ENCODE data around the gene PRTN3. TPM values are rescaled to one million over a fixed set of nuclear protein-coding genes. Genes with fewer than 3 reads are reported as not detected.

Gene PRTN3
- total RNA-seq, 1 experiment from 2014 or later: not detected

DNA sequence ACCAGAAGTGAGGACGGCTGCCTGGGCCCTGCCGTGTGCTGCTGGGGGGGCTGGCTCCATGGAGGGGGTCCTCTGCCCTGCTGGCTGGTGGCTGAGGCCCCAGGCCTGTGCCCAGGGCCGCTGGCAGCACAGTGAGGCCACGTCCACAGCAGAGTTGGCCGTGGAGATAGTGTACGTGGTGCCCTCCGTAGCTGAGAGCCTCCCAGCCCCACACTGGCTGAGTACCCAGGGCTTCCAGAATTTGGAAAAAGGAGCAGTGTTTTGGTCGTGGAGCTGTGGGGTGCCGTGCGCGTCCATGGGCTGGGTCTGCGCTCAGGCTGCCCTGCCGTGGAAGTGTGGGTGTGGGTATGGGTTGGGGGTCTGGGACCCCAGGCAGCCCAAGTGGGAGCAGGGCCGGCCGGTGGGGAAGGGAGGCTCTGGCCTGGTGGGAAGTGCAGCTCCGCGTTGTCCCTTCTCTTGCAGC lies 37.7 kb upstream of the PRTN3 start:
- no peak for DNase-seq (ENCODE audit: low read depth)

- no peak for DNase-seq (ENCODE audit: low read depth)
These were observed 36.9 kb upstream of the PRTN3 start for GRCh38 chr19:803686-804418.

- DNase-seq (ENCODE audit: low read depth): no peak
These were observed 36.2 kb upstream of the PRTN3 start for GRCh38 chr19:804419-805165.

- no peak for DNase-seq (ENCODE audit: low read depth)
These were observed 35.6 kb upstream of the PRTN3 start for GRCh38 chr19:805166-805551.

GRCh38 chr19:805600-806550 lies 34.9 kb upstream of the PRTN3 start:
- DNase-seq (ENCODE audit: low read depth): no peak

GRCh38 chr19:806815-807421 lies 33.9 kb upstream of the PRTN3 start:
- no peak for DNase-seq (ENCODE audit: low read depth)

GRCh38 chr19:807627-808422 lies 33.0 kb upstream of the PRTN3 start:
- no peak for DNase-seq (ENCODE audit: low read depth)

DNA sequence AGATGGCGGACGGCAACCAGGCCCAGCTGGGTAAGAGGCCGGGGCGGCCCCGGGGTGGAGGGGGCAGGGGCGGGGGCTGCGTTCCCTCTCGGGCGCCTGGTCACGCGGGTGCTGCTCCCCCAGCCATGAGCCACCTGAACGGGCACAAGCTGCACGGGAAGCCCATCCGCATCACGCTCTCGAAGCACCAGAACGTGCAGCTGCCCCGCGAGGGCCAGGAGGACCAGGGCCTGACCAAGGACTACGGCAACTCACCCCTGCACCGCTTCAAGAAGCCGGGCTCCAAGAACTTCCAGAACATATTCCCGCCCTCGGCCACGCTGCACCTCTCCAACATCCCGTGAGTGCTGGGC lies 32.4 kb upstream of the PRTN3 start:
- DNase-seq (ENCODE audit: low read depth): no peak

- DNase-seq (ENCODE audit: low read depth): no peak
These were observed 30.5 kb upstream of the PRTN3 start for GRCh38 chr19:810077-810855.

DNA sequence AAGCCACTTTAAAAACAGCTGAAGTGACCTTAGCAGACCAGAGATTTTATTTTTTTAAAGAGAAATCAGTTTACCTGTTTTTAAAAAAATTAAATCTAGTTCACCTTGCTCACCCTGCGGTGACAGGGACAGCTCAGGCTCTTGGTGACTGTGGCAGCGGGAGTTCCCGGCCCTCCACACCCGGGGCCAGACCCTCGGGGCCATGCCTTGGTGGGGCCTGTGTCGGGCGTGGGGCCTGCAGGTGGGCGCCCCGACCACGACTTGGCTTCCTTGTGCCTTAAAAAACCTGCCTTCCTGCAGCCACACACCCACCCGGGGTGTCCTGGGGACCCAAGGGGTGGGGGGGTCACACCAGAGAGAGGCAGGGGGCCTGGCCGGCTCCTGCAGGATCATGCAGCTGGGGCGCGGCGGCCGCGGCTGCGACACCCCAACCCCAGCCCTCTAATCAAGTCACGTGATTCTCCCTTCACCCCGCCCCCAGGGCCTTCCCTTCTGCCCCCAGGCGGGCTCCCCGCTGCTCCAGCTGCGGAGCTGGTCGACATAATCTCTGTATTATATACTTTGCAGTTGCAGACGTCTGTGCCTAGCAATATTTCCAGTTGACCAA lies 29.8 kb upstream of the PRTN3 start:
- DNase-seq (ENCODE audit: low read depth): no peak

DNA sequence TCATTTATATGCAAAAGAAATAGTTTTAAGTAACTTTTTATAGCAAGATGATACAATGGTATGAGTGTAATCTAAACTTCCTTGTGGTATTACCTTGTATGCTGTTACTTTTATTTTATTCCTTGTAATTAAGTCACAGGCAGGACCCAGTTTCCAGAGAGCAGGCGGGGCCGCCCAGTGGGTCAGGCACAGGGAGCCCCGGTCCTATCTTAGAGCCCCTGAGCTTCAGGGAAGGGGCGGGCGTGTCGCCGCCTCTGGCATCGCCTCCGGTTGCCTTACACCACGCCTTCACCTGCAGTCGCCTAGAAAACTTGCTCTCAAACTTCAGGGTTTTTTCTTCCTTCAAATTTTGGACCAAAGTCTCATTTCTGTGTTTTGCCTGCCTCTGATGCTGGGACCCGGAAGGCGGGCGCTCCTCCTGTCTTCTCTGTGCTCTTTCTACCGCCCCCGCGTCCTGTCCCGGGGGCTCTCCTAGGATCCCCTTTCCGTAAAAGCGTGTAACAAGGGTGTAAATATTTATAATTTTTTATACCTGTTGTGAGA lies 29.2 kb upstream of the PRTN3 start:
- no peak for DNase-seq (ENCODE audit: low read depth)

DNA sequence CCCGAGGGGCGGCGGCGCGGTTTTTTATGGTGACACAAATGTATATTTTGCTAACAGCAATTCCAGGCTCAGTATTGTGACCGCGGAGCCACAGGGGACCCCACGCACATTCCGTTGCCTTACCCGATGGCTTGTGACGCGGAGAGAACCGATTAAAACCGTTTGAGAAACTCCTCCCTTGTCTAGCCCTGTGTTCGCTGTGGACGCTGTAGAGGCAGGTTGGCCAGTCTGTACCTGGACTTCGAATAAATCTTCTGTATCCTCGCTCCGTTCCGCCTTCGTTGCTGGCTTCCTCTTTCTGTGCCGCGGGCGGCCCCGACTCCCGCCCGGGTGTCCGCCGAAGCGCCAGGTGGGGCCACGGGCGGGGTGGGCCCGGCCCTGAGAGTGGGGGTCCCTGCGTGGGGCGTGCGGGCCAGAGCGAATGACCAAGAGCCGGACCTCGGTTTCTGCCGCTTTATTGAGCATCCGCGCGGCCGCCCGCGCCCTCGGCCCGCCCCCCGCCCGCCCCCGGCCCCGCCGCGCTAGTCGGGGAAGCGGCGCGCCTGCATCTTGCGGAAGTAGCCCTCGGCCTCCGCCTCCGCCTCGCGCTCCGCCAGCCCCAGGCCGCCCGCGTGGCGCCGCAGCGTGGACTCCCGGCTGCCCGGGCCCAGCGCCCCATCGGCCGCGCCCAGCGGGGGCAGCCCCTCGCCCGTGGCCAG lies 28.6 kb upstream of the PRTN3 start:
- DNase-seq (ENCODE audit: low read depth): no peak

DNA sequence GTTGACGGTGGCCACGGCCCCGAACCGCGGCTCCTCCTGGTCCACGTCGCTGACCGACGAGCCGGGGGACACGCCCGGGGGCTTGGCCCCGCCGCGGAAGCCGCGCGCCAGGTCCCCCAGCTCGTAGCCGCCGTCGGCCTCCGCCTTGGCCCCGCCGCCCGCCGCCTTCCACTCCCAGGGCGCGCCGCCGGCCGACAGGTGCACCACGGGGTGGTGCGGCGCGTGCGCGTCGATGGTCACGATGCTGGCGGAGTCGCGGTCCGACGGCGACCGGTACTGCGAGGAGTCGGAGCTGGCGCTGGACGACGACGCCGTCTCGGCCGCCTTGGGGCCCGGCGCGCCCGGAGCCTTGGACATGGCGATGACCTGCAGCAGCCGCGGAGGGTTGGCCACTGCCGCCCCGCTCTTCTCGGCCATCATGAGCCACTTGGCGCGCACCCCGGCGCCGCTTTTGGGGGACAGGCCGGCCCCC lies 28.0 kb upstream of the PRTN3 start:
- DNase-seq (ENCODE audit: low read depth): no peak

DNA sequence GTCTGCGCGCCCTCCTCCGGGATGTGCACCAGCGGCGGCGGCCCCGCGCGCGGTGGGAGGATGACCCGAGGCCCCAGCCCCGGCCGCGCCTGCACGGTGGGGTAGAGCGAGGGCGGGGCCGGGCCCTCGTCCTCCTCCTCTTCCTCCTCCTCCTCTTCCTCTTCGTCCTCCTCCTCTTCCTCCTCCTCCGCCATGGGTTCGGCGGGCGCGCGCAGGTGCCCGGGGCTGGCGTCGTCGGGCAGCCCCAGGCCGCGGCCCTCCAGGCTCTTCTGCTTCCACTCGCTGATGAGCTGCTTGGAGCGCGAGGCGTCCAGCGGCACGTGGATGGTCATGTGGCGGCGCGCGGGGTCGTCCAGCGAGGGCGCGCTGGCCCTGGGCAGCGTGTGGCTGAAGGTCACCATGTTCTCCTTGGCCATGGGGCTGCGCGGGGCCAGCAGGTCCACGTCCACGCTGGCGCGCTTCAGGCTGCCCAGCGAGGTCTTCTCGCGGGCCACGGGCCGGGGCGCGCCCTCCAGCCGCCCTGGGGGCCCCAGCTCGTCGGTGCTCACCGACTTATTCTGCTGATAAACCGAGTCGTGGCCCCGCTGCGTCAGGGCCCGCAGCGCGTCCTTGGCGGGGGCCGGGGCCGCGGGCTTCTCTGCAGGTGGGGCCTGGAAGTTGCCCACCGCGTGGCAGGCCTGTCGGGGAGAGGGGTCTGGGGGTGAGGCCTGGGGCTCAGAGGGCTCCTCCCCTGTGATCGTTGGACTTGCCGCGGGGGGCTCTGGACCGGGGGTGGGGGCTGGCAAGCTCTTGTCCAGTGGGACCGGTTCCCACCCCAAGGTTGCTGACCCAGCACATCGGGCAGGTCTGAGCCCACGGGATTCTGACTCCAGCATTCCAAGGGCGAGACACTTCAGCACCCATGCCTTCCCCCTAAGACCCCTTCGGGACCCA lies 27.3 kb upstream of the PRTN3 start:
- DNase-seq (ENCODE audit: low read depth): no peak

DNA sequence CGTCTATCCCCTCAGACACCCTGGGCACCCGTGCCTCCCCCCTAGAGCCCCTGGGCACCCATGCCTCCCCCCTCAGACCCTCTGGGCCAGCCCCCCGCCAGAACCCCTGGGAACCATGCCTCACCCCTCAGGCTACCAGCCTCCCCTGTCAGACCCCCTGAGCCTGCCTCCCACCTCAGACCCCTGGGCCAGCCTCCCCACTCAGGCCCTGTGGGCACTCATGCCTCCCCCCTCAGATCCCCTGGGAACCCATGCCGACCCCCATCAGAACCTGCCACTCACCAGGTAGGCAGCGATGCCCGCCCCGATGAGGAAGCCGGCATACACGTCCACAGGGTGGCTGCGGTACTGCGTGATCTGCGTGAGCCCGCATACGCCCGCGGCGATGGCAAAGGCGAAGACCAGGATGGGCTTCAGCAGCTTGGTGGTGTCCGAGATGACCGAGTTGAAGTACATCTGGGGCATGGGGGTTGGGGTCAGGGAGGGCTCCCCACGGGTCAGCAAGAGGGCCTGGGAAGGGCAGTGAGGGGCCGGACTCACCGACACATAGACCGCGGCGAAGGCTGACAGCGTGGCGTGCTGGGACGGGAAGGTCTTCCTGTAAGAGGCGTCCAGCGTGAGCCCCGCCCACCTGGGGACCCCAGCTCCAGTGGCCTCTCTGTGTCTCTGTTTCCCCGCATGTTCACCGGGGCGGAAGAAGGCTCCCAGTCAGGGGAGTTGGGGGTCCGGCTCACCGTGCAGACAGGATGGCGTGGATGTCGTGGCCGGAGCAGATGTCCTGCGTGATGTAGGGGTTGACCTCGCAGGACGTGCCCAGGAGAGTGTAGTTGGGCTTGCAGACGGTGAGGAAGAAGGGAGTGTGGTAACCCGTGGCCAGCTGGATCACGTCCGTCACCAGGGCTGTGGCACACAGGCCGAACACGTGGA lies 26.4 kb upstream of the PRTN3 start:
- no peak for DNase-seq (ENCODE audit: low read depth)

Data from HT1080 (cell line).